ENCODE measurements around the gene NPTN. TPM values are rescaled to one million over a fixed set of nuclear protein-coding genes. Genes with fewer than 3 reads are reported as not detected.

NPTN gene
- polyA plus RNA-seq, 1 of the 3 experiments (the other 2 are of a cell fraction), result 177 TPM

- TF ChIP-seq REST (IDR thresholded peaks at IDR 0.05; ENCODE audit: low read depth, low read length) (no peak), USF1 (IDR thresholded peaks at IDR 0.05; ENCODE audit: borderline replicate concordance, low read depth) (no peak), SMC3 (IDR thresholded peaks at IDR 0.05; ENCODE audit: low read depth, low read length) (no peak), RFX5 (IDR thresholded peaks at IDR 0.05; ENCODE audit: low read length) (no peak), POLR2AphosphoS5 (IDR thresholded peaks at IDR 0.05; ENCODE audit: low read depth, low read length) (no peak), PBX3 (IDR thresholded peaks at IDR 0.05) (no peak)
These were observed 60.2 kb downstream of the NPTN start (continued) for GRCh38 chr15:73573037-73573436.

GRCh38 chr15:73572296-73572695, 60.9 kb downstream of the NPTN start:
- Histone ChIP-seq H4K20me1 (ENCODE audit: insufficient read depth) (peaks cover 4% of the 10 kb centered on the region; the same call in 1 of the 2 replicates), H3K27ac (ENCODE audit: low read depth in 2 of 2, low read length in 1 of 2) (no peak overlapping the region), H3K9ac (no peak overlapping the region), H3K79me2 (ENCODE audit: insufficient read depth) (no peaks in the 10 kb centered on the region), H3K36me3 (replicated peaks in 1 of 2; ENCODE audit: control insufficient read depth in 1 of 2, insufficient read depth in 2 of 2, low read length in 1 of 2) (peaks cover 53 to 59% of the 10 kb centered on the region in 2 experiments), H3K4me2 (no peak overlapping the region), H3K27me3 (ENCODE audit: insufficient read depth) (no peaks in the 10 kb centered on the region), H3K4me3 (ENCODE audit: low read depth in 2 of 2, low read length in 1 of 2) (no peak overlapping the region), H3K4me1 (ENCODE audit: control insufficient read depth in 1 of 2, insufficient read depth in 2 of 2, low read depth in 1 of 2, low read length in 1 of 2) (peaks cover 0 to 2% of the 10 kb centered on the region in 2 experiments; a peak in 1 of 4 replicates), H3K9me2 (no peaks in the 10 kb centered on the region), H2AFZ (ENCODE audit: low read depth) (no peak overlapping the region), H3K9me3 (no peaks in the 10 kb centered on the region), H3F3A (replicated peaks; ENCODE audit: insufficient read depth) (no peaks in the 10 kb centered on the region)
- ChIA-PET CTCF (interaction anchor here (1.0 to 4.2 kb wide), 4 partner anchors 12 to 266 kb away, joined by 4 to 19 read pairs (median 10); no protein-coding TSS in a partner anchor), POLR2A (no interaction called here)
- no peak for TF ChIP-seq TEAD4 (IDR thresholded peaks at IDR 0.05; ENCODE audit: borderline replicate concordance, insufficient read depth)
- no peak for TF ChIP-seq RCOR1 (IDR thresholded peaks at IDR 0.05; ENCODE audit: low read length)
- no peak for TF ChIP-seq GATA2 (CRISPR knock-in tag; IDR thresholded peaks at IDR 0.05)
- TF ChIP-seq FOXM1 (IDR thresholded peaks at IDR 0.05; ENCODE audit: low read depth), result no peak
- TF ChIP-seq YY1 (IDR thresholded peaks at IDR 0.05; ENCODE audit: low read depth), result no peak
- no peak for TF ChIP-seq MEF2A (IDR thresholded peaks at IDR 0.05; ENCODE audit: borderline replicate concordance, low read depth)
- TF ChIP-seq RAD21 (IDR thresholded peaks at IDR 0.05; ENCODE audit: low read length), result no peak
- TF ChIP-seq PBX3 (IDR thresholded peaks at IDR 0.05), result no peak
- no peak for TF ChIP-seq CHD2 (IDR thresholded peaks at IDR 0.05; ENCODE audit: low read length, partially characterized antibody)
- no peak for TF ChIP-seq EZH2phosphoT487 (IDR thresholded peaks at IDR 0.05; ENCODE audit: borderline replicate concordance, low read depth)
- DNase-seq, result no peak
- WGBS (ENCODE audit: low lambda C conversion rate), result 82% methylated on average over 5 of the region's 5 CpGs
